Osteoblast (primary cell): ENCODE results near the gene HCLS1. TPM values are rescaled to one million over a fixed set of nuclear protein-coding genes. Genes with fewer than 3 reads are reported as not detected.

Source experiments
- DNase-seq: peaks from one replicate; pipeline ENCODE4 v3.0.0; 2011; ENCODE audit warnings: low spot score, mixed read lengths; ENCODE audit not compliant: insufficient read length; ENCODE audit errors: missing footprints
- H2AFZ ChIP-seq: 2 replicates; pipeline ENCODE4 v1.6.0; 2011; ENCODE audit warnings: mild to moderate bottlenecking, low read length
- H3K27ac ChIP-seq: 2 replicates; pipeline ENCODE4 v1.5.1; 2011; ENCODE audit warnings: mild to moderate bottlenecking, low read depth, low read length, moderate library complexity
- H3K27me3 ChIP-seq: 2 replicates; pipeline ENCODE4 v1.6.0; 2012; ENCODE audit warnings: mild to moderate bottlenecking, control low read depth, inconsistent platforms, low read length, moderate library complexity; ENCODE audit not compliant: insufficient read depth
- H3K36me3 ChIP-seq: 2 replicates; pipeline ENCODE4 v1.5.1; 2011; ENCODE audit warnings: mild to moderate bottlenecking, low read length, control low read depth, moderate library complexity; ENCODE audit not compliant: insufficient read depth
- H3K4me1 ChIP-seq: 2 replicates; pipeline ENCODE4 v1.5.1; 2011; ENCODE audit warnings: mild to moderate bottlenecking, low read length, control low read depth, moderate library complexity; ENCODE audit not compliant: insufficient read depth
- H3K4me2 ChIP-seq: 2 replicates; pipeline ENCODE4 v1.6.0; 2011; ENCODE audit warnings: mild to moderate bottlenecking, low read length; ENCODE audit not compliant: insufficient read depth
- H3K4me3 ChIP-seq: fragments of 200-600 bp; sonication (generic); 3 replicates; pipeline ENCODE4 v1.5.1; 2012; ENCODE audit warnings: mild to moderate bottlenecking, low read length, inconsistent platforms; ENCODE audit not compliant: insufficient read depth
- H3K79me2 ChIP-seq: 2 replicates; pipeline ENCODE4 v1.6.0; 2012; ENCODE audit warnings: mild to moderate bottlenecking, low read length, control low read depth, inconsistent platforms; ENCODE audit not compliant: insufficient read depth
- H3K9me3 ChIP-seq: 2 replicates; pipeline ENCODE4 v1.5.1; 2011; ENCODE audit warnings: low read depth, low read length, control low read depth
- H4K20me1 ChIP-seq: 2 replicates; pipeline ENCODE4 v1.6.0; 2012; ENCODE audit warnings: mild to moderate bottlenecking, low read length, control low read depth; ENCODE audit not compliant: insufficient read depth
- CTCF ChIP-seq: IDR thresholded peaks from 2 replicates; pipeline ENCODE4 v1.5.1; 2011; ENCODE audit warnings: mild to moderate bottlenecking, low read depth, low read length, moderate library complexity; ENCODE audit errors: extremely low read depth
- total RNA-seq: library from RNA; depleted of rRNA; stranded (reverse); fragments of >200 nt; gene quantifications from 2 replicates; pipeline ENCODE4 v1.2.3, GENCODE V29; 2012

Gene HCLS1
- total RNA-seq, 1 donor = 2.9 TPM

GRCh38 chr3:121627622-121628021 lies 33.1 kb downstream of the HCLS1 start:
- Histone ChIP-seq H3K4me3 (no peak overlapping the region), H3K27me3 (no peaks in the 10 kb centered on the region), H3K27ac (no peak overlapping the region), H3K9me3 (no peaks in the 10 kb centered on the region), H3K4me1 (no peaks in the 10 kb centered on the region), H3K4me2 (no peak overlapping the region), H2AFZ (no peak overlapping the region), H3K36me3 (no peaks in the 10 kb centered on the region), H4K20me1 (no peaks in the 10 kb centered on the region), H3K79me2 (no peaks in the 10 kb centered on the region)
- no peak for DNase-seq
- no peak for TF ChIP-seq CTCF

- Histone ChIP-seq H3K4me3 (no peak overlapping the region), H3K4me2 (no peak overlapping the region), H3K27ac (no peak overlapping the region), H3K79me2 (no peaks in the 10 kb centered on the region), H3K4me1 (no peaks in the 10 kb centered on the region), H4K20me1 (no peaks in the 10 kb centered on the region), H3K36me3 (no peaks in the 10 kb centered on the region), H3K9me3 (no peaks in the 10 kb centered on the region), H3K27me3 (no peaks in the 10 kb centered on the region), H2AFZ (no peak overlapping the region)
- DNase-seq = no peak
- no peak for TF ChIP-seq CTCF
Observed at GRCh38 chr3:121627211-121627610, 33.5 kb downstream of the HCLS1 start.

GRCh38 chr3:121626495-121626894 lies 34.2 kb downstream of the HCLS1 start:
- H3K9me3 ChIP-seq = no peaks in the 10 kb centered on the region
- H3K27ac ChIP-seq = no peak overlapping the region
- H4K20me1 ChIP-seq = no peaks in the 10 kb centered on the region
- H3K36me3 ChIP-seq = no peaks in the 10 kb centered on the region
- no peak overlapping the region for H3K4me2 ChIP-seq
- no peaks in the 10 kb centered on the region for H3K79me2 ChIP-seq
- no peaks in the 10 kb centered on the region for H3K27me3 ChIP-seq
- no peaks in the 10 kb centered on the region for H3K4me1 ChIP-seq
- no peak for DNase-seq
- no peak overlapping the region for H2AFZ ChIP-seq
- no peak for TF ChIP-seq CTCF
- no peak overlapping the region for H3K4me3 ChIP-seq

- TF ChIP-seq CTCF = no peak
- Histone ChIP-seq H3K4me1 (no peaks in the 10 kb centered on the region), H3K27ac (no peak overlapping the region), H4K20me1 (no peaks in the 10 kb centered on the region), H3K4me3 (no peak overlapping the region), H3K27me3 (peaks cover 4% of the 10 kb centered on the region), H3K9me3 (no peaks in the 10 kb centered on the region), H3K4me2 (no peak overlapping the region), H3K36me3 (no peaks in the 10 kb centered on the region), H2AFZ (no peak overlapping the region), H3K79me2 (no peaks in the 10 kb centered on the region)
- DNase-seq = no peak
Observed at GRCh38 chr3:121624147-121624899, 36.4 kb downstream of the HCLS1 start.
